GM12878 (cell line): ENCODE measurements around the gene ITSN1. TPM values are rescaled to one million over a fixed set of nuclear protein-coding genes. Genes with fewer than 3 reads are reported as not detected.

Experiments used
- ATAC-seq: fragments of 200-7000 bp; cut with Tn5 transposase; 3 replicates; pipeline ENCODE4 v1.9.1; 2020; ENCODE audit warnings: mild to moderate bottlenecking, moderate library complexity
- BruUV-seq: library from RNA; stranded (reverse); fragments of 400-500 nt; replicated peaks from 2 replicates; lab custom pipeline; 2021; lab: Mats Ljungman, UMichigan
- CTCF ChIA-PET: fragments of 300-600 bp; sonication (Branson Sonifier 250); formaldehyde crosslinking; extraction: SDS; loops from one replicate; lab custom pipeline; 2021; ENCODE audit warnings: inconsistent platforms; lab: Yijun Ruan, JAX
- POLR2A ChIA-PET: fragments of 350-600 bp; formaldehyde crosslinking; extraction: SDS; loops from one replicate; lab custom pipeline; 2021; ENCODE audit warnings: inconsistent platforms; lab: Charles Lee
- RAD21 ChIA-PET: fragments of 300-600 bp; sonication (Branson Sonifier 250); formaldehyde crosslinking; loops from one replicate; lab custom pipeline; 2023; ENCODE audit warnings: antibody characterized with exemption; ENCODE audit not compliant: unreplicated experiment; lab: Charles Lee
- SMC1A ChIA-PET: fragments of 300-600 bp; sonication (Branson Sonifier 250); formaldehyde crosslinking; loops from one replicate; lab custom pipeline; 2023; ENCODE audit not compliant: unreplicated experiment, uncharacterized antibody; lab: Charles Lee
- DNase-seq: peaks from one replicate; pipeline ENCODE4 v3.0.0-alpha.2; 2011; ENCODE audit warnings: low read depth, low spot score
- FAIRE-seq: peaks from 3 replicates; lab custom pipeline; 2011; peaks lifted over from hg19 to GRCh38; lab: Jason Lieb, UNC
- H2AFZ ChIP-seq: 2 replicates; pipeline ENCODE4 v1.6.0; 2011; ENCODE audit warnings: low read depth, low read length, control low read depth; ENCODE audit not compliant: control insufficient read depth
- H3K27ac ChIP-seq: 2 replicates; pipeline ENCODE4 v1.5.1; 2011; ENCODE audit warnings: control low read depth; ENCODE audit not compliant: control insufficient read depth, insufficient read depth
- H3K27me3 ChIP-seq, 2 experiments: replicated peaks in 1 of 2; 2 replicates each; pipeline versions ENCODE4 v1.6.0 to v1.6.1; 2011; ENCODE audit warnings: low read length in 1 of 2; ENCODE audit not compliant: control insufficient read depth in 2 of 2, insufficient read depth in 2 of 2
- H3K36me3 ChIP-seq, 2 experiments: 2 replicates each; pipeline ENCODE4 v1.5.1; 2011; ENCODE audit warnings: low read length in 1 of 2; ENCODE audit not compliant: control insufficient read depth in 2 of 2, insufficient read depth in 2 of 2
- H3K4me1 ChIP-seq: 2 replicates; pipeline ENCODE4 v1.6.1; 2011; ENCODE audit warnings: mild to moderate bottlenecking, low read length, moderate library complexity, mixed read lengths; ENCODE audit not compliant: control insufficient read depth, insufficient read depth
- H3K4me2 ChIP-seq: 2 replicates; pipeline ENCODE4 v1.6.0; 2011; ENCODE audit warnings: control low read depth; ENCODE audit not compliant: control insufficient read depth, insufficient read depth
- H3K4me3 ChIP-seq: fragments of 200-600 bp; sonication (generic); 2 replicates; pipeline ENCODE4 v1.5.1; 2016
- H3K79me2 ChIP-seq: 2 replicates; pipeline ENCODE4 v1.6.0; 2011; ENCODE audit warnings: low read length; ENCODE audit not compliant: control insufficient read depth, insufficient read depth
- H3K9ac ChIP-seq: 2 replicates; pipeline ENCODE4 v1.8.0; 2011; ENCODE audit warnings: low read length, control low read depth, mixed read lengths; ENCODE audit not compliant: control insufficient read depth, insufficient read depth
- H3K9me3 ChIP-seq: replicated peaks from 3 replicates; pipeline ENCODE4 v1.5.1; 2011; ENCODE audit warnings: mild to moderate bottlenecking, low read length; ENCODE audit not compliant: control insufficient read depth, insufficient read depth
- H4K20me1 ChIP-seq: 2 replicates; pipeline ENCODE4 v1.6.0; 2011; ENCODE audit not compliant: control insufficient read depth, insufficient read depth
- BACH1 ChIP-seq: fragments of 450-650 bp; IDR thresholded peaks from 2 replicates; pipeline ENCODE4 v1.6.1; 2017; ENCODE audit warnings: mild to moderate bottlenecking, borderline replicate concordance
- EED ChIP-seq: sonication (generic); IDR thresholded peaks from 2 replicates; pipeline ENCODE4 v1.6.1; 2016; ENCODE audit warnings: antibody characterized with exemption, low read depth
- IRF3 ChIP-seq: fragments of 450-650 bp; IDR thresholded peaks from 2 replicates; pipeline ENCODE4 v1.6.1; 2014; ENCODE audit warnings: mild to moderate bottlenecking
- PRDM15 ChIP-seq: fragments of 450-650 bp; formaldehyde crosslinking; IDR thresholded peaks from 2 replicates; pipeline ENCODE4 v1.4.0; 2020; ENCODE audit warnings: mild to moderate bottlenecking, moderate library complexity
- RAD21 ChIP-seq: IDR thresholded peaks from 2 replicates; pipeline ENCODE4 v1.6.1; 2011; ENCODE audit warnings: mild to moderate bottlenecking, low read depth, low read length, moderate library complexity; ENCODE audit not compliant: insufficient read depth
- ZNF207 ChIP-seq: fragments of 450-650 bp; IDR thresholded peaks from 2 replicates; pipeline ENCODE4 v1.6.1; 2014; ENCODE audit warnings: antibody characterized with exemption, mild to moderate bottlenecking, borderline replicate concordance
- ZNF622 ChIP-seq: fragments of 450-650 bp; IDR thresholded peaks from 2 replicates; pipeline ENCODE4 v1.6.1; 2017; ENCODE audit warnings: mild to moderate bottlenecking, inconsistent platforms
- in situ Hi-C: fragments of 300-500 bp; cut with MboI; formaldehyde crosslinking; loops from 9 replicates; pipeline ENCODE4 v1.14.3; 2018; ENCODE audit warnings: mixed read lengths
- intact Hi-C: fragments of 100-400 bp; cut with micrococcal nuclease; formaldehyde crosslinking; loops from one replicate; pipeline ENCODE4 v1.14.2; 2022; ENCODE audit not compliant: unreplicated experiment
- polyA plus RNA-seq, 11 experiments: library from polyadenylated mRNA; depleted of rRNA in 4 of 11; unstranded in 6 of 11; stranded (reverse) in 5 of 11; fragments of >200 nt; fragmentation: Nextera tagmentation in 4 of 11; fragmentation: Illumina TruSeq in 1 of 11; extraction: Ambion mirVana in 4 of 11; extraction: Trizol in 1 of 11; gene quantifications; 1 replicate in 1 of 11; 2 replicates in 10 of 11; pipeline versions ENCODE4 v1.2.1 to v1.2.3, GENCODE V29; 2011 to 2016; ENCODE audit warnings: inconsistent platforms in 2 of 11, missing spikeins in 2 of 11, low read depth in 1 of 11
- total RNA-seq, 4 experiments: library from RNA; depleted of rRNA in 3 of 4; stranded (reverse); fragments of >200 nt in 3 of 4; fragmentation: Illumina TruSeq in 1 of 4; extraction: Trizol in 1 of 4; gene quantifications; 2 replicates each; pipeline versions ENCODE4 v1.2.1 to v1.2.3, GENCODE V29; 2013 to 2021
- TF ChIP-seq, protein P1 (sequence below): IDR thresholded peaks from 2 replicates; pipeline ENCODE4 v1.6.1; 2012; ENCODE audit warnings: improper control_type of control experiment, low read depth, low read length; ENCODE audit not compliant: insufficient replicate concordance

ITSN1 gene
- total and polyA plus RNA-seq, 10 of the 15 experiments (the other 5 are each of a cell fraction or from before 2014, with no cell fraction given) = 0.89 to 10.6 (median 4.8) TPM

DNA sequence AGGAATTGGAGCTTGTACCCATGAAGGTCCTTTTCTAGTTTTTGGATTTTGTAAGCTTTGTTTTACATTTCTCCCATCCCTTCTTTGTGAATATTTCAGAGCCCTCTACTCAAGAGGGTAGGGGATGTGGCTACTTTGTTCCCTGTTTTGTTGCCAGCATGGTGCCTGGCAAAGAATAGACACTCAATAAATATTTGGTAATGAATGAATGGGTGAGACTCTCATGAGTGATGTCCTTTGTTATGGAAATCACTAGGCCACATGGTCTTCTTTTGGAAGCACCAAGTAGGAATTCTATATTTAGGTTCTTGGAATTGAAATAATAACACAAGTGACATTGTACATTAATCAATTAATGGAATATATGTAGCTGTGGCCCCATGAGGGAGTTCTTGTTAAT lies 300.1 kb downstream of the ITSN1 start:
- ChIA-PET POLR2A (interaction anchor here (0.7 to 1.2 kb wide), 2 partner anchors 11 to 34 kb away, joined by 3 to 6 read pairs; no protein-coding TSS in a partner anchor), RAD21 (interaction anchor here (1.6 kb wide), 1 partner anchor 18 kb away, joined by 16 read pairs; no protein-coding TSS in a partner anchor), CTCF (interaction anchor here (0.8 to 1.9 kb wide), 3 partner anchors 9 to 420 kb away, joined by 3 to 13 read pairs (median 3); no protein-coding TSS in a partner anchor)

More for the DNA sequence above, 300.1 kb downstream of the ITSN1 start:
- H3K79me2 ChIP-seq = no peaks in the 10 kb centered on the region
- SMC1A ChIA-PET = interaction anchor here (0.7 to 4.6 kb wide), 5 partner anchors 9 to 31 kb away, joined by 3 to 24 read pairs (median 4); no protein-coding TSS in a partner anchor
- TF ChIP-seq RAD21 = no peak
- no peak for TF ChIP-seq IRF3
- no peak for TF ChIP-seq PRDM15 (CRISPR knock-in tag)
- no peak for TF ChIP-seq ZNF207
- TF ChIP-seq BACH1 = no peak
- no peak for TF ChIP-seq ZNF622
- TF ChIP-seq, protein P1, sequence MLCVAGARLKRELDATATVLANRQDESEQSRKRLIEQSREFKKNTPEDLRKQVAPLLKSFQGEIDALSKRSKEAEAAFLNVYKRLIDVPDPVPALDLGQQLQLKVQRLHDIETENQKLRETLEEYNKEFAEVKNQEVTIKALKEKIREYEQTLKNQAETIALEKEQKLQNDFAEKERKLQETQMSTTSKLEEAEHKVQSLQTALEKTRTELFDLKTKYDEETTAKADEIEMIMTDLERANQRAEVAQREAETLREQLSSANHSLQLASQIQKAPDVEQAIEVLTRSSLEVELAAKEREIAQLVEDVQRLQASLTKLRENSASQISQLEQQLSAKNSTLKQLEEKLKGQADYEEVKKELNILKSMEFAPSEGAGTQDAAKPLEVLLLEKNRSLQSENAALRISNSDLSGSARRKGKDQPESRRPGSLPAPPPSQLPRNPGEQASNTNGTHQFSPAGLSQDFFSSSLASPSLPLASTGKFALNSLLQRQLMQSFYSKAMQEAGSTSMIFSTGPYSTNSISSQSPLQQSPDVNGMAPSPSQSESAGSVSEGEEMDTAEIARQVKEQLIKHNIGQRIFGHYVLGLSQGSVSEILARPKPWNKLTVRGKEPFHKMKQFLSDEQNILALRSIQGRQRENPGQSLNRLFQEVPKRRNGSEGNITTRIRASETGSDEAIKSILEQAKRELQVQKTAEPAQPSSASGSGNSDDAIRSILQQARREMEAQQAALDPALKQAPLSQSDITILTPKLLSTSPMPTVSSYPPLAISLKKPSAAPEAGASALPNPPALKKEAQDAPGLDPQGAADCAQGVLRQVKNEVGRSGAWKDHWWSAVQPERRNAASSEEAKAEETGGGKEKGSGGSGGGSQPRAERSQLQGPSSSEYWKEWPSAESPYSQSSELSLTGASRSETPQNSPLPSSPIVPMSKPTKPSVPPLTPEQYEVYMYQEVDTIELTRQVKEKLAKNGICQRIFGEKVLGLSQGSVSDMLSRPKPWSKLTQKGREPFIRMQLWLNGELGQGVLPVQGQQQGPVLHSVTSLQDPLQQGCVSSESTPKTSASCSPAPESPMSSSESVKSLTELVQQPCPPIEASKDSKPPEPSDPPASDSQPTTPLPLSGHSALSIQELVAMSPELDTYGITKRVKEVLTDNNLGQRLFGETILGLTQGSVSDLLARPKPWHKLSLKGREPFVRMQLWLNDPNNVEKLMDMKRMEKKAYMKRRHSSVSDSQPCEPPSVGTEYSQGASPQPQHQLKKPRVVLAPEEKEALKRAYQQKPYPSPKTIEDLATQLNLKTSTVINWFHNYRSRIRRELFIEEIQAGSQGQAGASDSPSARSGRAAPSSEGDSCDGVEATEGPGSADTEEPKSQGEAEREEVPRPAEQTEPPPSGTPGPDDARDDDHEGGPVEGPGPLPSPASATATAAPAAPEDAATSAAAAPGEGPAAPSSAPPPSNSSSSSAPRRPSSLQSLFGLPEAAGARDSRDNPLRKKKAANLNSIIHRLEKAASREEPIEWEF = no peak
- no peak for TF ChIP-seq EED
- TF ChIP-seq, all 136 proteins: peak for 0
- ATAC-seq = no peak
- H3K4me1 ChIP-seq = peaks cover 14% of the 10 kb centered on the region
- no peak overlapping the region for H2AFZ ChIP-seq
- peaks cover 2% of the 10 kb centered on the region; the same call in 2 of the 3 replicates for H3K9me3 ChIP-seq
- no peaks in the 10 kb centered on the region for H4K20me1 ChIP-seq
- in situ Hi-C loops = no loop called here
- H3K27ac ChIP-seq = no peak overlapping the region
- no peak for FAIRE-seq
- H3K9ac ChIP-seq = no peak overlapping the region
- no peak overlapping the region for H3K4me2 ChIP-seq
- intact Hi-C loops = no loop called here
- no TSS peak for BruUV-seq
- H3K36me3 ChIP-seq = no peaks in the 10 kb centered on the region
- no peak overlapping the region for H3K4me3 ChIP-seq
- no peak for DNase-seq
- no peaks in the 10 kb centered on the region for H3K27me3 ChIP-seq
